ENCODE results near the gene TET3. TPM values are rescaled to one million over a fixed set of nuclear protein-coding genes. Genes with fewer than 3 reads are reported as not detected.
A peak's percentile ranks its signal among the peaks of the same experiment; 100 is the strongest.

TET3 gene
- total and polyA plus RNA-seq, 2 of the 4 experiments (the other 2 are of a cell fraction), result 1.6 to 1.8 TPM

DNA sequence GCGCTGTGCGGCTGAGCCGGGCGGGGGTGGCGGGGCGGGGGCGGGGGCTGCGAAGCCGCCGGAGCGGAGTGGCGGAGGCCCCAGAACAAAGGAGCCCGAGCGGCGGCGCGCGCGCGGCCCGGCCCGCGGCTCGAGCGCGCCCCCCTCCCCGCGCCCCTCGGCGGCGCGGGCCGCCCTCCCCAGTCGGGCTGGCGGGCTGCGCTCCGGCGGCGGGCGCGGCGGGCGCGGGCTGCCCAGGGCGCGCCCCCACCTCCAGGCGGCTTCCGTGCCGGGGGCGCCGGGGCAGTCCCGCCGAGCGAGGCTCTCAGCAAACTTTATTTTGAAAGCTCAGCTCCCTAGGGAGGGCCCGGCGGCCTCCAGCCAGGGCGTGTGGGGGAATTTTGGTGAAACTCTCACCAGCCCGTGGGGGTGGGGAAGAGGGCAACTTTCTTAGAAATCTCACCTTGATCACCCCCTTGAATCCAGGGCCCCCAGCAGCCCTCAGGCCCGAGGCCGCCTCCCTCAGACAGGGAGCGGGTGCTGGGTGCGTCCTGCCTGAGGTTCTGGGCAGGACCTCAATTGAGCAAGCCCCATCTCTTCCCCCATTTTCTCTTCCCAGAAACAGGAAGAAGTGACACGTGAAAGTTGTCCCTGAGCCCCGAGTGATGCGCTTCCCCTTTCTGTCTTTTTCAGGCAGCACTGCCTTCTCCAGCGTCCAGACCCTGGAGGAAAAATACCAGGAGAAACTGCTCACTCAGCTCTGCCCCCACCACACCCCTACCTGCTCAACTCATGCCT, 786 bp downstream of the TET3 start:
- peak overlapping the region; percentile 86 for H3K4me2 ChIP-seq (ENCODE audit: low read depth, low read length)
- dilution Hi-C loops (cut with HindIII; ENCODE audit: low sequenced_read_pairs, unreplicated experiment) (no loop called here), intact Hi-C loops (cut with micrococcal nuclease) (no loop called here), in situ Hi-C loops (cut with MboI; ENCODE audit: low sequenced_read_pairs) (loop anchor here (10.0 kb wide), 1 partner anchor 161 kb away; the partner anchor contains the start of gene STAMBP)
- peak overlapping the region; percentile 87 for H2AK5ac ChIP-seq (ENCODE audit: low read depth, low read length)
- peaks cover 39% of the 10 kb centered on the region for H4K20me1 ChIP-seq (ENCODE audit: insufficient read depth, low read length)
- peak overlapping the region; percentile 76; the same call in 1 of the 2 replicates for H2BK120ac ChIP-seq (ENCODE audit: low read depth, low read length)
- 0% methylated on average over 2 of the region's 66 CpGs; no CpG with 5 or more reads in 1 of the 2 experiments for WGBS, 2 experiments (ENCODE audit: extremely low coverage in 2 of 2, insufficient read length in 1 of 2)
- H3K79me1 ChIP-seq (ENCODE audit: low read depth in 1 of 2, low read length in 2 of 2), result peaks cover 24 to 50% of the 10 kb centered on the region in 2 experiments
- peak overlapping the region; percentile 66 for H3K4ac ChIP-seq (ENCODE audit: low read depth, low read length)
- DNase-seq (no peak), ATAC-seq (ENCODE audit: low read depth) (peak; percentile 48)
- peak overlapping the region; percentile 18 for H3K27ac ChIP-seq (ENCODE audit: insufficient read depth, low read length)
- H3K56ac ChIP-seq (ENCODE audit: extremely low read depth, insufficient read depth, low read length), result peak overlapping the region; percentile 36; the same call in 1 of the 2 replicates
- no peak overlapping the region for H2BK20ac ChIP-seq (ENCODE audit: low read depth, low read length)
- H2BK15ac ChIP-seq (ENCODE audit: low read depth, low read length), result no peak overlapping the region
- no TSS peak for BruUV-seq (replicated peaks)
- peak overlapping the region; percentile 91 for H2AFZ ChIP-seq (replicated peaks; ENCODE audit: low read length, poor library complexity)
- ChIA-PET POLR2A (ENCODE audit: unreplicated experiment) (no interaction called here), CTCF (no interaction called here)
- peaks cover 5% of the 10 kb centered on the region for H3K36me3 ChIP-seq (ENCODE audit: control insufficient read depth, insufficient read depth, low read length)
- H3K27me3 ChIP-seq (ENCODE audit: control insufficient read depth, insufficient read depth, low read length), result no peaks in the 10 kb centered on the region
- H4K8ac ChIP-seq (ENCODE audit: low read depth in 2 of 2, low read length in 2 of 2), result peak overlapping the region; percentile 78 to 92; a peak in 3 of 4 replicates
- peak overlapping the region; percentile 63 for H4K91ac ChIP-seq (ENCODE audit: insufficient read depth, low read depth, low read length)
- peaks cover 24% of the 10 kb centered on the region for H3K4me1 ChIP-seq (ENCODE audit: control insufficient read depth, insufficient read depth, low read length)
- TF ChIP-seq, protein P1, sequence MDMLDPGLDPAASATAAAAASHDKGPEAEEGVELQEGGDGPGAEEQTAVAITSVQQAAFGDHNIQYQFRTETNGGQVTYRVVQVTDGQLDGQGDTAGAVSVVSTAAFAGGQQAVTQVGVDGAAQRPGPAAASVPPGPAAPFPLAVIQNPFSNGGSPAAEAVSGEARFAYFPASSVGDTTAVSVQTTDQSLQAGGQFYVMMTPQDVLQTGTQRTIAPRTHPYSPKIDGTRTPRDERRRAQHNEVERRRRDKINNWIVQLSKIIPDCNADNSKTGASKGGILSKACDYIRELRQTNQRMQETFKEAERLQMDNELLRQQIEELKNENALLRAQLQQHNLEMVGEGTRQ (IDR thresholded peaks at IDR 0.05; ENCODE audit: low read depth, low read length), result no peak
- no peak for TF ChIP-seq BHLHE40 (IDR thresholded peaks at IDR 0.05; ENCODE audit: low read depth, low read length)
- no peak for TF ChIP-seq RAD21 (IDR thresholded peaks at IDR 0.05; ENCODE audit: low read length)
- no peak for TF ChIP-seq MAZ (IDR thresholded peaks at IDR 0.05; ENCODE audit: borderline replicate concordance, low read depth, low read length)
- no peak for TF ChIP-seq MAFK (IDR thresholded peaks at IDR 0.05; ENCODE audit: low read depth, low read length)
- TF ChIP-seq, protein P2, sequence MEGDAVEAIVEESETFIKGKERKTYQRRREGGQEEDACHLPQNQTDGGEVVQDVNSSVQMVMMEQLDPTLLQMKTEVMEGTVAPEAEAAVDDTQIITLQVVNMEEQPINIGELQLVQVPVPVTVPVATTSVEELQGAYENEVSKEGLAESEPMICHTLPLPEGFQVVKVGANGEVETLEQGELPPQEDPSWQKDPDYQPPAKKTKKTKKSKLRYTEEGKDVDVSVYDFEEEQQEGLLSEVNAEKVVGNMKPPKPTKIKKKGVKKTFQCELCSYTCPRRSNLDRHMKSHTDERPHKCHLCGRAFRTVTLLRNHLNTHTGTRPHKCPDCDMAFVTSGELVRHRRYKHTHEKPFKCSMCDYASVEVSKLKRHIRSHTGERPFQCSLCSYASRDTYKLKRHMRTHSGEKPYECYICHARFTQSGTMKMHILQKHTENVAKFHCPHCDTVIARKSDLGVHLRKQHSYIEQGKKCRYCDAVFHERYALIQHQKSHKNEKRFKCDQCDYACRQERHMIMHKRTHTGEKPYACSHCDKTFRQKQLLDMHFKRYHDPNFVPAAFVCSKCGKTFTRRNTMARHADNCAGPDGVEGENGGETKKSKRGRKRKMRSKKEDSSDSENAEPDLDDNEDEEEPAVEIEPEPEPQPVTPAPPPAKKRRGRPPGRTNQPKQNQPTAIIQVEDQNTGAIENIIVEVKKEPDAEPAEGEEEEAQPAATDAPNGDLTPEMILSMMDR (conservative IDR thresholded peaks at IDR 0.05; ENCODE audit: low read depth, low read length), result no peak
- no peak for TF ChIP-seq CEBPB (IDR thresholded peaks at IDR 0.05; ENCODE audit: low read depth, low read length)
- TF ChIP-seq NFE2L2 (IDR thresholded peaks at IDR 0.05; ENCODE audit: low read depth, low read length), result no peak
- TF ChIP-seq CHD1 (IDR thresholded peaks at IDR 0.05; ENCODE audit: low read depth, low read length), result no peak
- no peak for TF ChIP-seq RFX5 (IDR thresholded peaks at IDR 0.05; ENCODE audit: low read depth, low read length)
- TF ChIP-seq MXI1 (IDR thresholded peaks at IDR 0.05; ENCODE audit: borderline replicate concordance, low read depth, low read length), result no peak
- no peak for TF ChIP-seq POLR2A (IDR thresholded peaks at IDR 0.05; ENCODE audit: low read depth, low read length)
- TF ChIP-seq RCOR1 (IDR thresholded peaks at IDR 0.05; ENCODE audit: insufficient replicate concordance, low read length), result no peak
- TF ChIP-seq FOS (IDR thresholded peaks at IDR 0.05; ENCODE audit: low read depth, low read length), result no peak
- H3K9me1 ChIP-seq (ENCODE audit: insufficient read depth, low read length), result peaks cover 13% of the 10 kb centered on the region
- peak overlapping the region; percentile 96 for H2AK9ac ChIP-seq (replicated peaks; ENCODE audit: low read depth, low read length, poor library complexity)
- H3K23ac ChIP-seq (ENCODE audit: low read depth, low read length), result peak overlapping the region; percentile 83
- H2BK5ac ChIP-seq (ENCODE audit: low read depth, low read length, poor library complexity, severe bottlenecking), result no peak overlapping the region
- H3K4me3 ChIP-seq (ENCODE audit: insufficient read depth, low read depth, low read length), result peak overlapping the region; percentile 47
- no peaks in the 10 kb centered on the region for H3K9me3 ChIP-seq (ENCODE audit: control insufficient read depth, insufficient read depth, low read length)
- H3K9ac ChIP-seq (ENCODE audit: low read depth, low read length), result peak overlapping the region; percentile 78
- H3K18ac ChIP-seq (ENCODE audit: low read depth, low read length), result peak overlapping the region; percentile 5; the same call in 1 of the 2 replicates
- peak overlapping the region; percentile 13 for H4K5ac ChIP-seq (ENCODE audit: low read depth, low read length)
- peak overlapping the region; percentile 88 for H3K14ac ChIP-seq (replicated peaks; ENCODE audit: low read depth, low read length)
